Coronary artery (tissue), 2 donors: ENCODE results near the gene COL6A5.
"Not testable (repeated sequence)": the region's sequence is repeated elsewhere in the genome, so short reads cannot be mapped to it uniquely, and the experiment has no call there.

Experiments
- DNase-seq: peaks from one replicate; pipeline ENCODE4 v3.0.0-alpha.2; 2017; ENCODE audit warnings: low spot score
- H3K27ac ChIP-seq, 2 donors: fragments of 200-600 bp; sonication (generic); one replicate each; pipeline ENCODE4 v1.5.1; 2016 to 2019
- H3K4me3 ChIP-seq: fragments of 200-600 bp; sonication (generic); 2 replicates; pipeline ENCODE4 v1.5.1; 2016; ENCODE audit warnings: mild to moderate bottlenecking, moderate library complexity
- TF ChIP-seq, protein P1 (sequence below): fragments of 200-600 bp; sonication (generic); IDR thresholded peaks from one replicate; pipeline ENCODE4 v1.5.1; 2019; ENCODE audit warnings: antibody characterized with exemption

The COL6A5 gene

DNA sequence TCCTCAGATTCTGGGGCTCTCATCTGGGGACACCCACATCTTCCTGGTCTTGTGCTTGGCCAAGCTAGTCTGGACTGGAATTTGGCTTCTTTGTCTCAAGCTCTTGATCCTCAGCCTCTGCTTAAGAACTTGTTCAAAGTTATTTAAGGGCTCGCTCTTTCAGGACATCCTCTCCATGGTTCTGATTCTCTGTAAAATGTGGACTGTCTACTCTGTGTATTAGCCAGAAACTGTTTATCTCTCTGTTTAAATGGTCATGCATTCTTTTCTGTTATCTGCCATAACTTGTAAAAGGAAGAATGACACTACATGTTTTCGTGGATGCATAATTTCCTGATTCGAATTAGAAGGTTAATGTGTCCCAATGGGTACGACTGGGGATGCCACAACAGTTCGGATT is 79.4 kb downstream of the COL6A5 start:
- TF ChIP-seq, protein P1, sequence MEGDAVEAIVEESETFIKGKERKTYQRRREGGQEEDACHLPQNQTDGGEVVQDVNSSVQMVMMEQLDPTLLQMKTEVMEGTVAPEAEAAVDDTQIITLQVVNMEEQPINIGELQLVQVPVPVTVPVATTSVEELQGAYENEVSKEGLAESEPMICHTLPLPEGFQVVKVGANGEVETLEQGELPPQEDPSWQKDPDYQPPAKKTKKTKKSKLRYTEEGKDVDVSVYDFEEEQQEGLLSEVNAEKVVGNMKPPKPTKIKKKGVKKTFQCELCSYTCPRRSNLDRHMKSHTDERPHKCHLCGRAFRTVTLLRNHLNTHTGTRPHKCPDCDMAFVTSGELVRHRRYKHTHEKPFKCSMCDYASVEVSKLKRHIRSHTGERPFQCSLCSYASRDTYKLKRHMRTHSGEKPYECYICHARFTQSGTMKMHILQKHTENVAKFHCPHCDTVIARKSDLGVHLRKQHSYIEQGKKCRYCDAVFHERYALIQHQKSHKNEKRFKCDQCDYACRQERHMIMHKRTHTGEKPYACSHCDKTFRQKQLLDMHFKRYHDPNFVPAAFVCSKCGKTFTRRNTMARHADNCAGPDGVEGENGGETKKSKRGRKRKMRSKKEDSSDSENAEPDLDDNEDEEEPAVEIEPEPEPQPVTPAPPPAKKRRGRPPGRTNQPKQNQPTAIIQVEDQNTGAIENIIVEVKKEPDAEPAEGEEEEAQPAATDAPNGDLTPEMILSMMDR, result no peak
- DNase-seq, result no peak

DNA sequence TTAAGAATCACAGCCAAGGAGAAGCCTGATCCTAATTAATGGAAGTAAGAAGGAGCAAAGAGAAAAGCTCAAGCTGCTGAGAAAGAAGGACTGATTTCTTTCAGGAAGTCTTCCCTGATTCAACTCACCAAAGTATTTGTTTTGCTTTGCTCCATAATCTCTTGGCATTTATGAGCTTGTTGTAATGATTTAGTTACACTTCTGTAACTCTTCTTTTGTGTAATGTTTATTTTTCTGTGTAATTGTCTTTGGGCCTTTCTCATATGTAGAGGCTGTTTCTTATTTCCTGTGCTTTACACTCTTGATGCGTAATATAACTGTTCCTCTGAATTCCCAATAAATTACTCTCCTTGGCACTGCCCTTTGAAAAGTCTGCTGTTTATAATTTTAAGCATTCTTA is 80.0 kb downstream of the COL6A5 start:
- DNase-seq, result no peak
- no peak overlapping the region for H3K4me3 ChIP-seq
- no peak overlapping the region for H3K27ac ChIP-seq
- TF ChIP-seq, protein P1, result no peak

More for the DNA sequence above, 79.4 kb downstream of the COL6A5 start:
- Histone ChIP-seq H3K4me3 (no peak overlapping the region), H3K27ac (no peak overlapping the region)

DNA sequence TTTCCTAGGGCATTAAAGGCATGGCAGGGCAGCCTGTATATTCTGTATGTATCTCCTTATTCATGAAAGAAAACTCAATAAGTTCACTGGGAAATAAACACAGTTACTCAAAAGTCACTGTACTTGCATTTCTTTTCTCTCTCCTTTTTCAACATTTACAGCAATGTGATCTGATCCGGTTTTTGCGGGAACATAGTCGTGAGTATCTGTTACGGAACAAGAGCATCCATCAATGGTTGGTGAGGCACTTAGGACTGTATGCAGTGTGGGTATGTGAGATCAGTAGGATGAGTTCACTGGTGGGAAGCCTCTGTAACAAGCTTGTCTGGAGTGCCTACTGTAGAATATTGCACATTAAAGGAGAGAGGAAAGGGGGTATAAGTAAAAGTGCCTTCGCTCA is 80.7 kb downstream of the COL6A5 start:
- DNase-seq, result no peak
- TF ChIP-seq, protein P1, result no peak
- H3K27ac ChIP-seq, result no peak overlapping the region
- H3K4me3 ChIP-seq, result no peak overlapping the region

DNA sequence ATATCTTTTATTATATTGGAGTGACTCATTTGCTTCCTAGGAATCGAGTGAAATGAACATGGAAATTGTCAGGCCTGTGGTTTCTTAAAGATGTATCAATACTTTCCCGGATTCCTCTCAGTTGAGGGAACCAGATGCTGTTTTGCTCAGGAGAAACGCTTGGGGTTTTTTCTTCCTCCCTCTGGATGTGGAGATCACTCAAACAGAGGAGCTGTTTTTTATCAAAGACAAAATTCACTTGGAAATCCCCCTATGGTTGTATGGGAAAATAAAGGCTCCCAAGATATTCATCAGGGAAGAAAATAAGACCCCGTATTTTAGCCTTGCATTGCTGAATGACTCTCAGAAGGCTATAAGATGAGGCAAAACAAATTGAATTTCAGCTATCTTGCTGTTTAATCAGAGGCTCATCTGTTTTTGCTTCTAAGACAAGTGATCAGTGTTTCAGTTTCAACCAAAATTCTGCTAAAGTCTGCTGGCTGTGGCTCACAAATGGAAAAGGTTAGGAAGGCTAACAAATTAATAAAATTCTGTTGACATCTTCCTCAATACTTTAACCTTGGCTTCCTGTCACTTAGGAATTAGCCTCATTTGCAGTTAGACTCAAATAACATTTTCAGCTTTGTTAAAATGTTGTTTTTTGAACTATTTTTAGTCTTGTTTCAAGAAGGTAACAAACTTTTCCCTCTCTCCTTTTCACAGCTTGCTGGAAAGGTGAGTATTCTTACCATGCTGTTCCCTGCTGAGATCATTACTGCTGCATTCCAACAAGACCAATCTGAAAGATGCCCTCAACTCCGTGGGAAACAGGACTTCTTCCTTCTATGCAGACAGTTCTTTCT is 83.6 kb downstream of the COL6A5 start:
- TF ChIP-seq, protein P1, result no peak
- Histone ChIP-seq H3K27ac (no peak overlapping the region), H3K4me3 (no peak overlapping the region)
- DNase-seq, result no peak

DNA sequence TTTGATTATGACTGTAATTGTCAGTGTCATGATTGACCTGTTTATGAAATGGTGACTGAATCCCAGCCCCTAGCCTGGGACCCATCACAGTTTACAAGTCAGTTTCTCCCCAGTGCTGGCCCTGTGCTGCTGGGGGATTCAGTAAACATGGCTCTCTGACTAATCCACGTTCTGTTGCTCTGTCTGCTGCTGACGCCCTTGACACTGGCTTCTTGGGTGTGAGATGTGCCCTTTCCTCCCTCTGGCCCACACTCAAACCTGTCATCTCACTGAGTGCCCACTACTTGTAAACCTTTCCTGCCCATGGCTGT is 84.2 kb downstream of the COL6A5 start:
- H3K27ac ChIP-seq, result no peak overlapping the region
- DNase-seq, result no peak
- TF ChIP-seq, protein P1, result no peak
- H3K4me3 ChIP-seq, result no peak overlapping the region

DNA sequence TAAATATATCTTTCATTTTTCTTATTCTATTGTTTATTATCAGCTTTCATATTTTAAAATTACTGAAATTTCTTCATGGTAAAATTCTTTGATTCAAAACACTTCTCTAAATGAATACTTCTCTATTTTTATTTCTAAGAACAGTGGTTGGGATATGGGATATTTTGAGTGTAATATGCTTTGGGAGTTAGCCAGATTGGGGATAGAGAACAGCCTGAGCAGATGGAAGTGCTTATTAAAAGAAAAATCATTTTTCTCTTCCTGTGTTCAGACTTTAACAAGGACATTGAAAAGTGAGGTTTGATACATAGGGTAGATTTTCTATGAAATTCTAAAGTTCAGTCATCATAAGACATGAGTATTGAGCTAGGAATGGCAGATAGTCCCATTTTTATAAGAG is 84.8 kb downstream of the COL6A5 start:
- TF ChIP-seq, protein P1, result no peak
- no peak overlapping the region for H3K27ac ChIP-seq
- DNase-seq, result no peak
- H3K4me3 ChIP-seq, result no peak overlapping the region

DNA sequence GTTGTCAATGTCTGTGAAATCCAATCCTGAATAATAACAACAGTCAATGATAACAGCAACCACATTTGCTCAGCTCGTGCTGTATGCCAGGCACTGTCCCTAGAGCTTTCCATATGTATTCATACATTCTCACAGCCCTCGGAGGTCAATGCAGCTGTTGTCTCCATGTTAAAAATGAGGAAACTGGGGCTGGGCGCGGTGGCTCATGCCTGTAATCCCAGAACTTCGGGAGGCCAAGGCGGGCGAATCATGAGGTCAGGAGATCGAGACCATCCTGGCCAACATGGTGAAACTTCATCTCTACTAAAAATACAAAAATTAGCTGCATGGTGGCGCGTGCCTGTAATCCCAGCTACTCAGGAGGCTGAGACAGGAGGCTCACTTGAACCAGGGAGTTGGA is 86.6 kb downstream of the COL6A5 start:
- H3K27ac ChIP-seq, DNase-seq, H3K4me3 ChIP-seq: not testable (repeated sequence)
